Endodermal cell (in vitro differentiated cells): ENCODE data around the gene S100A2. TPM values are rescaled to one million over a fixed set of nuclear protein-coding genes. Genes with fewer than 3 reads are reported as not detected.
A peak's percentile ranks its signal among the peaks of the same experiment; 100 is the strongest.

Source experiments
- DNase-seq: peaks from one replicate; pipeline ENCODE4 v3.0.0-alpha.2; 2017
- H3K27ac ChIP-seq: 2 replicates; pipeline ENCODE4 v1.5.1; 2013; ENCODE audit warnings: mild to moderate bottlenecking, low read depth, low read length, moderate library complexity
- H3K27me3 ChIP-seq: 2 replicates; pipeline ENCODE4 v1.6.1; 2013; ENCODE audit warnings: mild to moderate bottlenecking, low read length, moderate library complexity; ENCODE audit not compliant: insufficient read depth, control insufficient read depth, poor library complexity, severe bottlenecking
- H3K36me3 ChIP-seq: 2 replicates; pipeline ENCODE4 v1.7.0; 2013; ENCODE audit warnings: mild to moderate bottlenecking, low read length, moderate library complexity; ENCODE audit not compliant: control insufficient read depth, insufficient read depth
- H3K4me1 ChIP-seq: one replicate; pipeline ENCODE4 v1.7.0; 2013; ENCODE audit warnings: low read length; ENCODE audit not compliant: control insufficient read depth, insufficient read depth
- H3K4me3 ChIP-seq: 2 replicates; pipeline ENCODE4 v1.5.1; 2013; ENCODE audit warnings: mild to moderate bottlenecking, low read length, moderate library complexity
- H3K9ac ChIP-seq: 2 replicates; pipeline ENCODE4 v1.6.1; 2013; ENCODE audit warnings: mild to moderate bottlenecking, low read length, moderate library complexity; ENCODE audit not compliant: poor library complexity, severe bottlenecking; ENCODE audit errors: extremely low read depth
- H3K9me3 ChIP-seq: 2 replicates; pipeline ENCODE4 v1.6.1; 2013; ENCODE audit warnings: mild to moderate bottlenecking, low read length, moderate library complexity; ENCODE audit not compliant: control insufficient read depth
- H3K27ac Mint-ChIP-seq: 2 replicates; pipeline ENCODE4 v1.8.0; 2020; ENCODE audit warnings: mixed read lengths
- H3K27me3 Mint-ChIP-seq: 2 replicates; pipeline ENCODE4 v1.8.0; 2021; ENCODE audit warnings: mild to moderate bottlenecking, mixed read lengths; ENCODE audit not compliant: insufficient read depth
- H3K36me3 Mint-ChIP-seq: 2 replicates; pipeline ENCODE4 v1.8.0; 2020; ENCODE audit warnings: low read depth, mixed read lengths
- H3K4me1 Mint-ChIP-seq: 2 replicates; pipeline ENCODE4 v1.8.0; 2020; ENCODE audit warnings: mixed read lengths
- H3K4me3 Mint-ChIP-seq: 2 replicates; pipeline ENCODE4 v1.8.0; 2020; ENCODE audit warnings: mild to moderate bottlenecking, moderate library complexity, mixed read lengths
- H3K9me3 Mint-ChIP-seq: 2 replicates; pipeline ENCODE4 v1.8.0; 2020; ENCODE audit warnings: mild to moderate bottlenecking, mixed read lengths
- CTCF ChIP-seq: fragments of 200-600 bp; sonication (generic); conservative IDR thresholded peaks from 2 replicates; pipeline ENCODE4 v1.5.0; 2021; ENCODE audit warnings: antibody characterized with exemption, mild to moderate bottlenecking
- WGBS, 2 experiments: methylation state at CpG; one replicate each; pipeline versions ENCODE4 v1.1.5 to v1.1.7; 2013; ENCODE audit warnings: missing lambda C conversion rate in 2 of 2, mixed read lengths in 1 of 2; ENCODE audit not compliant: insufficient coverage in 1 of 2, insufficient read length in 1 of 2; 5-methylcytosine and 5-hydroxymethylcytosine counted together
- total RNA-seq, 2 donors: library from RNA; stranded (reverse); fragmentation: NEBNext Ultra II Directional in 1 of 2; extraction: Animal tissue kit (Norgen Biotek cat#: 25700) in 1 of 2; gene quantifications; 2 replicates in 1 of 2; 3 replicates in 1 of 2; pipeline ENCODE4 v1.2.1, GENCODE V29; 2021

Gene S100A2
- total RNA-seq, 2 donors from 2014 or later, result 0.92 to 3.1 TPM

DNA sequence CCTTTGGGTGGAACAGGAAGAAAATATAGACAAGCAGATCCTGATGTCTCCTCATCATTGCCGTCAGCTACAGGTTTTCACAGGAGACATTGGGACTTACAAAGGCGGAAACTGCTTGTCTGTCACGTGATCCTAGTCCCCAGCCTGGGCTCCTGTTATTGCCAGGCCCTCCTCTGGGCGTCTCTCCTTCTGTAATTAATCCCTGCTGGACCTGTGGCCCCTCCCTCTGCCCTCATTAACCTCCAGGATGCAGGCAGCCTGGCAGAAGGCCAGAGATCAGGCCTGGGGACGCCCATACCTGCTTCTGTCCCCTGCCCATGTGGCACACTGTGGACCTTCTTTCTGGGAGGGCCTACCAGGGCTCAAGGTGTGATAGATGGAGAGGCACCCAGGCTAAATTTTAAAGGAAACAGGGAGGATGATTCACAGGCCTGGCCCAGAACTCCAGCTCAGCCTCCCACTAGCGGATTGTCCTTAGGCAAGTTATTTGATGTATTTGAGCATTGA is 27.3 kb downstream of the S100A2 start:
- peak; percentile 19 for TF ChIP-seq CTCF

DNA sequence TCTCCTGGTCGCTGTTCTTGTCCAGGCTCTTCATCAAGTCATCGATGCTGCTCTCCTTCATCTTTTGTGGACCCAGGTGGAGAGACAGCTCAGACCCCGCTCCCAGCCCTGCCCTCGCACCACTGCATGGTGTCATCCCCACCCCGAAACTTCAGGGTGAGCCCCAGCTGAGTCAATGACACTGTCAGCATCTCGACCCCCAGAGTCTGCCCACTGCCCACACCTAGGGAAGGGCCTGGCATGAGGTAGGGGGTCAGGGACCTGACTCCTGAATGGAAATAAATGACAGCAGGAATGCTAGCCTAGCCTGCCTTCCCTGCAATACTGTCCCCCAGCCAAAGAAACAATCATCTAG is 28.3 kb downstream of the S100A2 start:
- H3K9me3 Mint-ChIP-seq, result no peaks in the 10 kb centered on the region
- H3K27ac Mint-ChIP-seq, result no peak overlapping the region
- Histone ChIP-seq H3K9me3 (no peaks in the 10 kb centered on the region), H3K4me3 (no peak overlapping the region), H3K27ac (no peak overlapping the region), H3K27me3 (peaks cover 9% of the 10 kb centered on the region), H3K9ac (no peak overlapping the region), H3K36me3 (no peaks in the 10 kb centered on the region), H3K4me1 (peaks cover 5% of the 10 kb centered on the region)
- 95 to 96% methylated on average over 3 to 6 of the region's 6 CpGs for WGBS, 2 experiments
- no peak for DNase-seq
- peaks cover 24% of the 10 kb centered on the region for H3K4me1 Mint-ChIP-seq
- no peak overlapping the region for H3K4me3 Mint-ChIP-seq
- no peak for TF ChIP-seq CTCF
- no peaks in the 10 kb centered on the region for H3K36me3 Mint-ChIP-seq
- H3K27me3 Mint-ChIP-seq, result peaks cover 26% of the 10 kb centered on the region

More for the DNA sequence above, 27.3 kb downstream of the S100A2 start:
- 48 to 52% methylated on average over 4 to 6 of the region's 6 CpGs for WGBS, 2 experiments
- H3K36me3 ChIP-seq, result no peaks in the 10 kb centered on the region
- peaks cover 26% of the 10 kb centered on the region for H3K27me3 Mint-ChIP-seq
- no peak overlapping the region for H3K27ac ChIP-seq
- H3K4me1 Mint-ChIP-seq, result peaks cover 15% of the 10 kb centered on the region
- no peak overlapping the region for H3K9ac ChIP-seq
- H3K9me3 ChIP-seq, result no peaks in the 10 kb centered on the region
- peaks cover 9% of the 10 kb centered on the region for H3K27me3 ChIP-seq
- H3K9me3 Mint-ChIP-seq, result no peaks in the 10 kb centered on the region
- no peaks in the 10 kb centered on the region for H3K4me1 ChIP-seq
- no peaks in the 10 kb centered on the region for H3K36me3 Mint-ChIP-seq
- H3K4me3 Mint-ChIP-seq, result no peak overlapping the region
- H3K27ac Mint-ChIP-seq, result peak overlapping the region; percentile 35
- DNase-seq, result peak; percentile 89
- H3K4me3 ChIP-seq, result no peak overlapping the region

DNA sequence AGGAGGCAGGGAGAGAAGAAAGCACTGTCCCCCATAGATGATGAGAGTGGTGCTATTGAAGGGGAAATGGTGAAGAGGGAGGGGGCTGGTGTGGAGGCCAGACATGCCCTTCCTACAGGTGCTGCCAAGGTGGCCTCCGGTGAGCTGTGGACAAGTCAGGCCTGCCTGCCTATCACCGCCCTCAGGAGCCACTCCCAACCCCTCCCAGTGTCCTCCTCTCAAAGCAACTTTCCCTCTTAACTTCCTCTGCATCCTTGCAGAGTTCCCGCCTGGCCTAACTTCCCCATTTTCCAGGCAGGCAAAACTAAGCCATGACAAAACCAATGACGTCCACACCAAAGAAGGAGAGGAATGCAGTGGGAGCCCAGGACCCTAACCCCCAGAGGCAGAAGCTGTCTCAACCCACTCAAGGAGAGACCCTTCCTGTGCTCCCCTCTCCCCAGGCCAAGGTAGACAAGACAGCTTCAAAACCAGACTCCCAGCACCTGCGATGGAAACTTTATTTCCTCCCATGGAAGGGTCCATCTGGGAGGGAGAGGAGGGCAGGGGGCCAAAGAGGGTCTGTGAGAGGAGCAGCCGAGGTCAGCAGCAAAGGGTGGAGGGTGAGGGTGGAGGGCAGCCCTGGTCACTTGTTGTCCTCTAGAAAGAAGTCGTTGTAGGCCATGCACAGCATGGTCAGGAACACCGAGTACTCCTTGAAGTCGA is 28.8 kb downstream of the S100A2 start:
- Histone ChIP-seq H3K9me3 (no peaks in the 10 kb centered on the region), H3K27me3 (peaks cover 9% of the 10 kb centered on the region), H3K4me3 (no peak overlapping the region), H3K27ac (no peak overlapping the region), H3K4me1 (peaks cover 6% of the 10 kb centered on the region), H3K9ac (no peak overlapping the region), H3K36me3 (no peaks in the 10 kb centered on the region)
- H3K4me3 Mint-ChIP-seq, result peak overlapping the region; percentile 59
- no peak overlapping the region for H3K27ac Mint-ChIP-seq
- no peaks in the 10 kb centered on the region for H3K9me3 Mint-ChIP-seq
- H3K36me3 Mint-ChIP-seq, result no peaks in the 10 kb centered on the region
- 90 to 94% methylated on average over 6 to 9 of the region's 9 CpGs for WGBS, 2 experiments
- no peak for TF ChIP-seq CTCF
- peak; percentile 47 for DNase-seq
- peaks cover 27% of the 10 kb centered on the region for H3K4me1 Mint-ChIP-seq
- peaks cover 26% of the 10 kb centered on the region for H3K27me3 Mint-ChIP-seq
